Keratinocyte (primary cell): Measurements from ENCODE around the gene GHITM. TPM values are rescaled to one million over a fixed set of nuclear protein-coding genes. Genes with fewer than 3 reads are reported as not detected.

Source experiments
- DNase-seq: peaks from one replicate; pipeline ENCODE4 v3.0.0-alpha.2; 2011; ENCODE audit warnings: low read depth, missing footprints, low spot score
- FAIRE-seq: peaks from 2 replicates; lab custom pipeline; 2011; peaks lifted over from hg19 to GRCh38; lab: Jason Lieb, UNC
- H2AFZ ChIP-seq: 2 replicates; pipeline ENCODE4 v1.6.0; 2012; ENCODE audit warnings: low read length, control low read depth, inconsistent platforms; ENCODE audit not compliant: control insufficient read depth
- H3K27ac ChIP-seq: 2 replicates; pipeline ENCODE4 v1.5.1; 2011; ENCODE audit warnings: low read length; ENCODE audit not compliant: control insufficient read depth, insufficient read depth
- H3K27me3 ChIP-seq: 3 replicates; pipeline ENCODE4 v1.6.0; 2011; ENCODE audit warnings: low read length; ENCODE audit not compliant: control insufficient read depth, insufficient read depth; ENCODE audit errors: extremely low read depth
- H3K36me3 ChIP-seq, 2 experiments: 2 replicates in 1 of 2; 3 replicates in 1 of 2; pipeline ENCODE4 v1.5.1; 2011; ENCODE audit warnings: low read length in 2 of 2, mild to moderate bottlenecking in 1 of 2; ENCODE audit not compliant: control insufficient read depth in 2 of 2, insufficient read depth in 2 of 2; ENCODE audit errors: extremely low read depth in 1 of 2
- H3K4me1 ChIP-seq: 3 replicates; pipeline ENCODE4 v1.5.1; 2011; ENCODE audit warnings: low read length; ENCODE audit not compliant: control insufficient read depth, insufficient read depth; ENCODE audit errors: extremely low read depth
- H3K4me2 ChIP-seq: 3 replicates; pipeline ENCODE4 v1.6.0; 2011; ENCODE audit warnings: low read depth, low read length; ENCODE audit not compliant: control insufficient read depth, insufficient read depth; ENCODE audit errors: extremely low read depth
- H3K4me3 ChIP-seq, 3 experiments: fragments of 200-600 bp in 1 of 3; sonication (generic) in 1 of 3; 2 replicates in 2 of 3; 3 replicates in 1 of 3; pipeline ENCODE4 v1.5.1; 2011 to 2016; ENCODE audit warnings: low read length in 3 of 3, mild to moderate bottlenecking in 3 of 3, control low read depth in 2 of 3, inconsistent platforms in 1 of 3, low read depth in 1 of 3, mixed read lengths in 1 of 3, mixed run types in 1 of 3, moderate library complexity in 1 of 3; ENCODE audit not compliant: control insufficient read depth in 2 of 3, insufficient read depth in 2 of 3; ENCODE audit errors: extremely low read depth in 1 of 3
- H3K79me2 ChIP-seq: 2 replicates; pipeline ENCODE4 v1.6.0; 2012; ENCODE audit warnings: low read length; ENCODE audit not compliant: control insufficient read depth, insufficient read depth
- H3K9ac ChIP-seq: 3 replicates; pipeline ENCODE4 v1.6.0; 2011; ENCODE audit warnings: low read length; ENCODE audit not compliant: control insufficient read depth, insufficient read depth; ENCODE audit errors: extremely low read depth
- H3K9me1 ChIP-seq: 3 replicates; pipeline ENCODE4 v1.6.0; 2011; ENCODE audit warnings: low read length; ENCODE audit not compliant: control insufficient read depth, insufficient read depth; ENCODE audit errors: extremely low read depth
- H3K9me3 ChIP-seq: 2 replicates; pipeline ENCODE4 v1.5.1; 2012; ENCODE audit warnings: low read depth, low read length; ENCODE audit not compliant: control insufficient read depth
- H4K20me1 ChIP-seq: 3 replicates; pipeline ENCODE4 v1.6.0; 2011; ENCODE audit warnings: low read length; ENCODE audit not compliant: control insufficient read depth, insufficient read depth; ENCODE audit errors: extremely low read depth
- CTCF ChIP-seq, 3 experiments: IDR thresholded peaks in 1 of 3; conservative IDR thresholded peaks in 1 of 3; optimal IDR thresholded peaks in 1 of 3; 2 replicates in 2 of 3; 3 replicates in 1 of 3; pipeline versions ENCODE3 to v1.5.1; 2011; ENCODE audit warnings: low read length in 3 of 3, mild to moderate bottlenecking in 3 of 3, moderate library complexity in 2 of 3, control low read depth in 1 of 3, inconsistent platforms in 1 of 3; ENCODE audit not compliant: insufficient read depth in 2 of 3; ENCODE audit errors: extremely low read depth in 1 of 3
- EZH2 ChIP-seq: IDR thresholded peaks from one replicate; pipeline ENCODE4 v1.6.1; 2012; ENCODE audit warnings: inconsistent platforms, mild to moderate bottlenecking, low read length, moderate library complexity
- dilution Hi-C: fragments of 300-500 bp; cut with MboI; formaldehyde crosslinking; loops from one replicate; pipeline ENCODE4 v1.7.0; 2020; ENCODE audit warnings: low sequenced_read_pairs; ENCODE audit not compliant: extremely low pct_ligation_motif_present
- polyA plus RNA-seq, 5 experiments: library from polyadenylated mRNA; depleted of rRNA in 3 of 5; stranded (reverse) in 3 of 5; stranded (forward) in 1 of 5; unstranded in 1 of 5; fragments of >200 nt; gene quantifications; 1 replicate in 1 of 5; 2 replicates in 3 of 5; 3 replicates in 1 of 5; pipeline versions ENCODE4 v1.2.1 to v1.2.3, GENCODE V29; 2011 to 2012; ENCODE audit warnings: missing spikeins in 2 of 5, low read depth in 1 of 5, low replicate concordance in 1 of 5

Gene GHITM
- polyA plus RNA-seq, 1 donor (not counting 4 experiments of a cell fraction or from before 2014, with no cell fraction given), result 214 TPM

DNA sequence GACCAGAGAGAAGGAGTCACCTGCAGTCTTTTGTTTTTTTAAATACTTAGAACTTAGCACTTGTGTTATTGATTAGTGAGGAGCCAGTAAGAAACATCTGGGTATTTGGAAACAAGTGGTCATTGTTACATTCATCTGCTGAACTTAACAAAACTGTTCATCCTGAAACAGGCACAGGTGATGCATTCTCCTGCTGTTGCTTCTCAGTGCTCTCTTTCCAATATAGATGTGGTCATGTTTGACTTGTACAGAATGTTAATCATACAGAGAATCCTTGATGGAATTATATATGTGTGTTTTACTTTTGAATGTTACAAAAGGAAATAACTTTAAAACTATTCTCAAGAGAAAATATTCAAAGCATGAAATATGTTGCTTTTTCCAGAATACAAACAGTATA, 13.5 kb downstream of the GHITM start:
- dilution Hi-C loops, result no loop called here
- no peaks in the 10 kb centered on the region for H3K79me2 ChIP-seq
- H4K20me1 ChIP-seq, result no peaks in the 10 kb centered on the region
- no peaks in the 10 kb centered on the region for H3K9me3 ChIP-seq
- no peak overlapping the region for H2AFZ ChIP-seq
- no peak overlapping the region for H3K4me2 ChIP-seq
- FAIRE-seq, result no peak
- no peak overlapping the region for H3K4me3 ChIP-seq
- peaks cover 18 to 38% of the 10 kb centered on the region in 2 experiments for H3K36me3 ChIP-seq
- no peaks in the 10 kb centered on the region for H3K9me1 ChIP-seq
- no peak for TF ChIP-seq EZH2
- no peak for TF ChIP-seq CTCF (optimal IDR thresholded peaks at IDR 0.05 in 1 of 3, IDR thresholded peaks at IDR 0.05 in 1 of 3, conservative IDR thresholded peaks at IDR 0.05 in 1 of 3; ENCODE audit: extremely low read depth in 1 of 3, insufficient read depth in 2 of 3, low read length in 3 of 3)
- H3K9ac ChIP-seq, result no peak overlapping the region
- no peak for DNase-seq
- no peaks in the 10 kb centered on the region for H3K27me3 ChIP-seq
- no peak overlapping the region for H3K27ac ChIP-seq
- no peaks in the 10 kb centered on the region for H3K4me1 ChIP-seq

DNA sequence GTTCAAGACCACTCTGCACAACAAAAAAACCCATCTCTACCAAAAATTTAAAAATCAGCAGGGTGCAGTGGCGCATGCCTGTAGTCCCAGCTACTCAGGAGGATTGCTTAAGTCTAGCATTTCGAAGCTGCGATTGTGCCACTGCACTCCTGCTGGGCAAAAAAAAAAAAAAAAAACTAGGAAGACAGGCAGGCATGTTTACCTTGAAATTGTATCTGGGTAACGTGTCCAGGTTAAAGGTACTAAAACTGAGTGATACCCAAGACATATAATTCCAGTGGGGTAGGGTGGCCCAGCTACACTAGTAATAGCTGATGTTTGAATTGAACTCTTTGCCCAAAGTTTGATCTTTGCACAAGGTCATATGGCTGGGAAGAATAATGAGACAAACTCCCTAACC, 16.2 kb downstream of the GHITM start:
- Histone ChIP-seq H3K27ac (no peak overlapping the region), H3K27me3 (no peaks in the 10 kb centered on the region), H3K9me1 (no peaks in the 10 kb centered on the region), H3K4me1 (peaks cover 3% of the 10 kb centered on the region), H4K20me1 (no peaks in the 10 kb centered on the region), H3K9me3 (no peaks in the 10 kb centered on the region), H3K9ac (no peak overlapping the region), H3K4me3 (no peak overlapping the region), H3K79me2 (no peaks in the 10 kb centered on the region), H3K36me3 (peaks cover 8 to 22% of the 10 kb centered on the region in 2 experiments), H3K4me2 (no peak overlapping the region), H2AFZ (no peak overlapping the region)
- dilution Hi-C loops, result no loop called here
- DNase-seq, result no peak
- no peak for TF ChIP-seq EZH2
- TF ChIP-seq CTCF (optimal IDR thresholded peaks at IDR 0.05 in 1 of 3, IDR thresholded peaks at IDR 0.05 in 1 of 3, conservative IDR thresholded peaks at IDR 0.05 in 1 of 3; ENCODE audit: extremely low read depth in 1 of 3, insufficient read depth in 2 of 3, low read length in 3 of 3), result no peak
- FAIRE-seq, result no peak
